ENCODE results near the gene RBMS1. TPM values are rescaled to one million over a fixed set of nuclear protein-coding genes. Genes with fewer than 3 reads are reported as not detected.

The RBMS1 gene
- polyA plus RNA-seq, 3 donors: 114 to 148 (median 141) TPM

DNA sequence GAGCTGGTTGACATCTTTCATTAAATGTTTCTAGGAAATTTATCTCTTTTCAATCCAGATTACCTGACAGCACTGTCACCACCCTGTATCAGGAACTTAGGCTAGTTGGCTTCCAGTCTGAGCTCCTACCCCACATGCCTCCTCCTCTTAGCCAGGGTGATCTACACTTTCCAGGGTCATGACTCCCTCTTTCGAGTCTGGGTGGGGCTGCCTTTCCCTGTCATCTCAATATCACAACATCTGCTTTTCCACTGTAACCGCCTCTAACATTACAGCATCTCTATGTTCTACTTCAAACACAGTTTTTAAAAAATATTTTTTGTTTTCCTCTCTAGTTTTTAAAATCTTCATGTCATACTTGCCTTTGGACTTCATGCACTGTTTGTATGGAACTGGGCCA is 129.2 kb downstream of the RBMS1 start:
- DNase-seq: no peak

- no peak for DNase-seq
Observed at GRCh38 chr2:160363961-160364360, 129.6 kb downstream of the RBMS1 start.

DNA sequence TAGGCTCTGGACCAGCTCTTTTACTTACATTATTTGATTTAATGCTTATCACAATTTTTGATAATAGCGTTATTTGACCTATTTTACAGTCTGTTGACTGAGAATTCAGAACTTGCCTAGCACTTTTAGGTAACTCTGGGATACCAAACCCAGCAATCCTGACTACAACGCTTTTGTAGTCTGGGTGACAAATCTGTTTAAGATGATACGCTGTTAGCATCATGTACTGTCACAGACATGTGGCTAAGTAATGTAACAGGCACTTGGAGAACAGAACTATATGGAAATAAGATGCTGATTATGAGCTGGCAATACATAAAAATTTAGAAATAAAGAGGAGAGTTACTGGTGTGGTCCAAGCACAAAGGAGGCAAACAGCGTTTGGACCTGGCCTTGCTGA is 130.6 kb downstream of the RBMS1 start:
- no peak for DNase-seq

DNA sequence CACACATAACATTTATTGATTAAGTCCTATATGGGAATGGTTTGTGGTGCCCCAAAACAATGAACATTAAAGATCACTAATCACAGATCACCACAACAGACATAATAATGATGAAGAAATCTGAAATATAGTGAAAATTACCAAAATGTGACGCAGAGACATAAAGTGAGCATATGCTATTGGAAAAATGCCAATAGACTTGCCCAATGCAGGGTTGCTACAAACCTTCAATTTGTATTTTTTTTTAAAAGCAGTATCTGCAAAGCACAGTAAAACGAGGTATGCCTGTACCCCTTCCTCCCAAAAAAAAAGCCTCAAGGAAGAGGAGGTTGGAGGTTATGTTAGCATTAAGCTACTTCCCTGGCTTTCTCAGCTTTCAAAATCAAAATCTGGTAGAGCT is 131.1 kb downstream of the RBMS1 start:
- DNase-seq: no peak

DNA sequence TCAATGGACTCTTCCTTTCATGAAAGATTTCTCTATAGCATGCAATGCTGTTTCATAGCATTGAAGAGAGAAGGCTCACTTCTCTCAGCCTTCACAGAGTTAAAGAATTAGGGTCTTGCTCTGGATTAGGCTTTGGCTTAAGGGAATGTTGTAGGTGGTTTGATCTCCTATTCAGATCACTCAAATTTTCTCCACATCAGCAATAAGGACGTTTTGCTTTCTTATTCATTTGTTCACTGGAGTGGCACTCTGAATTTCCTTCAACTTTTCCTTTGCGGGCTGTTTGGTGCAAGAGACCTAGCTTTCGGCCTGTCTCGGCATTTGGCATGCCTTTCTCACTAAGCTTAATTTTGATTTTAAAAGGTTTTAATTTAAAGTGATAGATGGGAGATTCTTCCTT is 131.6 kb downstream of the RBMS1 start:
- no peak for DNase-seq

DNA sequence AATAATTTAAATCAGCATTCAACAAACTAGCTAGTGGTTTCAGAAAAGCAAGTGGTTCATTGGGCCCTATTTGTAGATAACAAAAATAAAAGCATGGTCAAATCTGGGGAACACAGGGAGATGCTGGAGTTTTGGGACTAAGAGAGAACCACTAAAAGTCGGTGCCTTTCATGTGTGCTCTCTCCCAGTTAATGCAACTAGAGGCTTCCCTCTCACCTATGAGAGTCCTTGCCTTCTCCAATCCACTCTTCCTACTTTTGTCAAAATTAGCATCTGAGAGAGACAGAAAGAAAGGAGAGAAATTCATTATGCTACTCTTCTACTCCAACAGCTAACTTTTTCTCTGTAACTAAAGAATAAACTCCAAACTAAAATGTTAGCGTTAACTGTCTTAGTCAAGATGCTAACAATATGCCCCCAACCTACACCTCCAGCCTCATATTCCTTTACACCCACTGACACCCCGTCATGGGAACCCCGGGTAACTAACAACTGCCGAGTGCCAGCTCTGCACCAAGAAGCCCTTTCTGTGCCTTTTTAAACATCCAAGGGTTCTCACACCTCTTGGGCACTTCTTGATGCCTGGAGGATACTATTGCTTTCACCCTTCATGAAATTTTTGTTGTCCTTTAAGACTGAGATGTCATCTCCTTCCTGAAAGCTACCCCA is 133.4 kb downstream of the RBMS1 start:
- no peak for DNase-seq

- no peak for DNase-seq
Observed at GRCh38 chr2:160358046-160358445, 135.6 kb downstream of the RBMS1 start.

DNA sequence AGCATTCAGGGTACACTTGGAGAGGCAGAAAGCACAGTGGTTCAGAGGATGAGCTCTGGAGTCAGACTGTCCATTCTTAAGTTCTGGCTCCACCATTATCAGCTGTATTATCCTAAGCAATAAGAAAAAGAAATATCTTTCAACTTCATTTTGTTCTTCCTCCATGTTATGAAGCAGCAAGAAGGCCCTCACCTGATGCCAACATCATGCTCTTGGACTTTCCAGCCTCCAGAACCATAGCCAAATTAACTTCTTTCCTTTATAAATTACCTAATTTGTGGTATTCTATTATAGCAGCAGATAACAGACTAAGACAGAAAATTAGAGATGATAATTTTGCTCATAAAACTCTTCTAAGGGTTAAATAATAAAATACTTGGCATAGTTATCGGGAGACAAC is 137.1 kb downstream of the RBMS1 start:
- no peak for DNase-seq

DNA sequence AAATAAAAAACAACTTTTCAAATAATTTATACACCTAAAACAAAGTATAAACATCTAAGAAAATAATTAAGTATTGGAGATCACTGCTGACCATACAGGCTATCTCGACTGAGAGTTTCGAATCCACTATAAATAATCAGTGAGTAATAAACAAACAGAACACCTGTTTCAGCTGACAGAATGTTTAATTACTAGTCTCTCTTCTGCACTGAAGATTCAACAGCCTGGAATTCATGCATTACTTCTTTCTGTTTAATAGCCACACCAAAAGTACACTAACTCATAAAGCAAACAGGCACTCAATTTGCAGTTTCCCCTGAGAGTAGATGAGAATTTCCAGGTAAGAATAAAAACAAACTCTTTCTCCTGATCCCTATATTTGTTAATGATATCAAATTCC is 138.5 kb downstream of the RBMS1 start:
- DNase-seq: no peak

DNA sequence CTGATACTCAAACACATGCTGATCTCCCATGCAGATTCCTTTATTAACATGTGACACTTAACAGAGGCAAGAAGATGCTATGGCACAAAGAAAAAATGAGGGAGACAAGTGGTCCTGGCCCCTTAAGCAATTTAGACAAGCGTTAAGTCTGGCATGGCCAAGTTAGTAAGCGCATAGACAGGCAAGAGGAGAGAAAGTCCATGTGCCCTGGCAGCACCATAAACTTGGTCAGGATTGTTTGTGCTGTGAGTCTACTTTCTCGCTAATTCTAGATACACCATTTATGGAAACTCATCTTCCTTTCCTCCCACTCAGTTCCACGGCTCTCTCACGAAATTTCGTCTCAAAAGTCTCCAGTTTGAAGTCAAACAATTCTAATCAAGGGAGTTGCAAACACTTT is 138.9 kb downstream of the RBMS1 start:
- no peak for DNase-seq

DNA sequence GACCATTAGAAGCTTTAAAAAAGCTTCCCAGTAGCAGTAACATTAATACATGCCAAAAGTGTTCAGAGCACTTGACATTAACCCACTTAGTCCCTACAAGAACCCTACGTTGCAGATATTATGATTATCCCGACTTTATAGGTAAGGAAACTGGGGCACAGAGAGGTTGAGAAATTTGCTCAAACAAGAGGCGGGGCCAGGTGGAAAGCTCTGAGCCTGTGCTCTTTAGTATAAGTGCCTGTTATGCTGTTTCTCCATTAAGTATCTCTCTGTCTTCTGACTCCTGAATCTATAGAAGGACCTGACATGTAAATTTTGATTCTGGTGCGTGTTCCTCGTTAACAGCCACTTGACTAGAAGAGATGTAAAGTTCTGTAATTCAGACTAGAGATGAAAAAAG is 139.8 kb downstream of the RBMS1 start:
- DNase-seq: no peak

DNA sequence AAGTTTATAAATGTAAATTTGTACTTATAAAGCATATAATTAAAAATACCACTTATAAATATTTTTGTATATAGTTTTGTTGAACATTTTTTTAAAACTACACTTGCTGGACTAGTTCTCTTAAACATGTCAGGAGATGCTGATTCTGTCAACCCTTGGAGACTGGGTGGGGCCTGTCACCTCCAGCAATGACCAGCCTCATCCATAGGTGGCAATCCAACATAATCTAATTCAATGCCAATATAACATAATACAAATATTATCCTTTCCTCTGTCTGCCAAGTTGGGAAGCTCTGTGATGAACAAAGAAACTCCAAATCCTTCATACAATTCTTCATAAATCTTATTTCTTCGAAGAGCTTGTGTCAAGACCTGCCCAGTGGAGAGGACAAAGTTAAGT is 140.4 kb downstream of the RBMS1 start:
- DNase-seq: no peak

GRCh38 chr2:160352500-160352899 is 141.1 kb downstream of the RBMS1 start:
- no peak for DNase-seq

GRCh38 chr2:160351956-160352355 is 141.7 kb downstream of the RBMS1 start:
- DNase-seq: no peak

DNA sequence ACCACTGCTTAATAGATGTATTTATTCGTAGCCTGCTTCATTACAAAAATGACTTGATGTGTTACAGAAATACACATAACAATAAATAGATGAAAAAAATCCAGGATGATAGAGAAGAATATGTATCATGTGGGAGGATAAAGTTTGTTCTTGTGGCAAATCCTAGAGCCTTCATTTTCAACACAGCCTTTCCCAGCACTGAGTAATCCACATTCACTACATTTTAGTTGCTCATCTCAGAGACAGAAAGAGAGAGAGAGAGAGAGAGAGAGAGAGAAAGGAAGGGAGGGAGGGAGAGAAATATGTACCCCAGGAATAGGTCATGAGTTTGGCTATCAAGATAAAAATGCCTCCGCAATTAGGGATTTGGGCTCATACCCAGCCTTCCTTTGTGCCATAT is 144.3 kb downstream of the RBMS1 start:
- DNase-seq: no peak

GRCh38 chr2:160347269-160347863 is 146.2 kb downstream of the RBMS1 start:
- no peak for DNase-seq

DNA sequence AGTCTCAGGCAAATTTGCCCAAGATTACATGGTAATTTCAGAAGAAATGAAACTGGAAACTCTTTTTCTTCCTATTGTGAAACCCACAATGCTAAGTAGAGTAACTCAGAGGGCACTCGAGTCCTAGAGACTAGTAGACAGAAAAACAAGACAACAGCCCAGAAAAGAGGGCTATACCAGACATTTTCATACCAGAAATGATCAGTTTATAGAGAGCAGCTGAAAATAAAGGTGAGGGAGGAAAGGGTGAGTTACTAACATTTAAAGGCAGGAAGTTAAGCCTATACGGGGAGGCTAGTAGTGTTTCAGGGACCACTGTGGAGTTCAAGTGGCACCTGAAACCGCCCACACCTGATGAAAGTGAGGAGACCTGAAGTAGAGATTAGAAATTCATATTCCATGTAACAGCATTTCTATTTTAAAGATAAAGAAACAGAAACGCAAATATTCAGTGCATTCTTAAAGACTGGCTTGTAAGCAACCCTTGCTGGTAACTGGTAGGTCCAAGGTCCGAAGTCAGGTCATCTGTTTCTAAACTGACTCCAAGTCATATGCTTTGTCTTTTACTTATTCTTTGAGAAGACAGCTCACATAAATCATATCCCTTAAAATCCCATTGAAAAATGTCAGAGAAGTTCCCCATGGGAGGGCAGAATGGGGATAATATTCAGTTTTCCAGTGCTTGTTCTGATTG is 148.4 kb downstream of the RBMS1 start:
- DNase-seq: no peak

DNA sequence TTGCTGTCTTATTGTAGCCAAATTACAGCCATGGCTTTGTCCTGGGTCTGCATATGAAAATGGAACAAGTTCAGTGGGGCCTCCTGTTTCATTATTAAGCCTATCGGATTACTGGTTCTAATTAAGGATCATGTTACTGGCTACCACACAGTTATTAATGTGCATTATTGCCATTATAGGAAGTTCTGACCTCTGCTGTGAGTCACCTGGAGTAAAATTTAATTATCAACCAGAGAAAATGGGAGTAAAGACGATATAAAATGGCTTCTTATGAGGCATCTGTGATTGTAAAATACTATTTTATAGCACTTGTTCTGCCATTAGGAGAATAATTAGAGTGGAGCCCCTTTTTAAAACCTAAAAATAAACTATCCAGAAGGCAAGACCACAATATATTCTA is 150.2 kb downstream of the RBMS1 start:
- no peak for DNase-seq

DNA sequence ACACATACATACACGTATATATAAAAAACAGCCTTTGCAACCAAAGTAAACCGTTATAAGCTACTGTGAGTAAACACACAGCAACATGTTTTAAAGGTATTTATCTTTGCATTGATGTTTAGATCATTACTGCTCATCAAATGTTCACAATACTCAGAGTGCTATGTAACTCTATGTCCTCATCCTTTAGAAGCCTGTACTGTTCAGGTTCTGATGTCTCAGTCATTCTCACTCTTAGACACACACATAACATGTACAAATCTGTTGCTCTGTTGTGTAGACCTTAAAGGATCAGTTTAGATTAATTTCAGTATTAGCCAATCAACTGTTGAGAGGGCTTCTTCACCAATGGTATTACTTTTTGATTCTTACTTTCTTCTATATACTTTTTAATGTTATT is 153.9 kb downstream of the RBMS1 start:
- DNase-seq: no peak

GRCh38 chr2:160338901-160339685 is 154.5 kb downstream of the RBMS1 start:
- peak; percentile 43 for DNase-seq

- DNase-seq: no peak
Observed at GRCh38 chr2:160337728-160338127, 155.9 kb downstream of the RBMS1 start.

DNA sequence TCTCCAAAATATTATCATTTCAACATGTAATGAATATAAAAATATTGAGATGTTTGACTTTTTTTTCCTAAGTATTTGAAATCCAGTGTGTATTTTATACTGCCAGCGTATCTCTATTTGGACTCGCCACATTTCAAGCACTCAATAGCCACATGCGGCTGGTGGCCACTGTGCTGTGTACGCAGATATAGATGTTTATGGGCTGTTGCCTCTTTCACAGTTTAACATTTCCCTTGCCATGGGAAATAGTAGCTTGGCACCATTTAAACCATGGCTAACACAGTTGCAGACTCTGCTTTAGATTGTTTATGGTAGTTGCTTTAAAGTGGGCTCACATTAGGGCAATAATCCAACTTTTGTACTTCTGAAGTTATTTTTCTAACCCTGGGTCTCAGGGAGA is 157.0 kb downstream of the RBMS1 start:
- no peak for DNase-seq

DNA sequence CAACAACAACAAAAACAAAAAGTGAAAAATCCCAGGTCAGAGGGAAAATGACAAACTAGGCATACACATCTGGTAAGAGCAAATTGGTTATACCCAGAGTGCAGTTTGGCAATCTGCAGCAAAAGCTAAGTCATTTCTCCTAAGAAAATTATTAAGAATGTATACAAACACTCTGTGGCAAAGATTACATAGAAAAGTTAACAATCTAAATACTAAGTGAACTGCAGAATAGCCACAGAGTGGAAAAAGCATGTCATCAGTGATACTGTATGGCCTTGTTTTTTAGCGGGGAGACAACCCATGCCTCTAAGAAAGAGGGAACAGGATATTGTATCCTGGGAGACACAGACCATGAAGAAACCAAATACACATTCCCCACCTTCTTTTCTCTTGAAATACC is 157.5 kb downstream of the RBMS1 start:
- no peak for DNase-seq

Measured in renal pelvis (tissue), 4 donors.